GM23248 (cell line): Measurements from ENCODE around the gene VPS8.

Experiments used
- EZH2 ChIP-seq: fragments of 200-600 bp; sonication (generic); IDR thresholded peaks from 2 replicates; pipeline ENCODE4 v1.6.1; 2018; ENCODE audit warnings: antibody characterized with exemption, mild to moderate bottlenecking; ENCODE audit not compliant: insufficient read depth, poor library complexity, severe bottlenecking
- EZH2phosphoT487 ChIP-seq: fragments of 200-600 bp; sonication (generic); IDR thresholded peaks from 2 replicates; pipeline ENCODE4 v1.6.1; 2018; ENCODE audit warnings: antibody characterized with exemption, moderate library complexity, mild to moderate bottlenecking, low read depth; ENCODE audit not compliant: insufficient read depth

DNA sequence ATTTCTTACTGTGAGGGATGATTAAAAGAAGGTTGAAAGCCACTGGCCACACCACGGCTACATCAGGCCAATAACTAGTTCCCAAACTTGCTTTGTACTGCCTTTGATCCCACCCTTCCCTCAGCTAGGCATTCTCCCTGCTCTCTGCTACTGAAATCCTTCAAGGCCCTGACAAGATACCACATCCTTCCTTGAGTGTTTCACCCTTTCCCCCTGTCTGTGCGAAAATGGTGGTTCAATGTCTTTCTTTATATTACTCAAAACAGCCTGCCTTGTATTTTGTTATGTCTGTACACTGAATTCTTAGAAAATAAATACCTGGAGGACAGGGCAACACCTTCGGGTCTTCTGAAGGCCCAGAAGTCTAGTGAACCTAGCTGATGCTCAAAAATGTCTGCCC, 932 bp upstream of the VPS8 start:
- TF ChIP-seq EZH2, result no peak
- no peak for TF ChIP-seq EZH2phosphoT487
